ENCODE results near the gene GAREM1.
A peak's percentile ranks its signal among the peaks of the same experiment; 100 is the strongest.

DNA sequence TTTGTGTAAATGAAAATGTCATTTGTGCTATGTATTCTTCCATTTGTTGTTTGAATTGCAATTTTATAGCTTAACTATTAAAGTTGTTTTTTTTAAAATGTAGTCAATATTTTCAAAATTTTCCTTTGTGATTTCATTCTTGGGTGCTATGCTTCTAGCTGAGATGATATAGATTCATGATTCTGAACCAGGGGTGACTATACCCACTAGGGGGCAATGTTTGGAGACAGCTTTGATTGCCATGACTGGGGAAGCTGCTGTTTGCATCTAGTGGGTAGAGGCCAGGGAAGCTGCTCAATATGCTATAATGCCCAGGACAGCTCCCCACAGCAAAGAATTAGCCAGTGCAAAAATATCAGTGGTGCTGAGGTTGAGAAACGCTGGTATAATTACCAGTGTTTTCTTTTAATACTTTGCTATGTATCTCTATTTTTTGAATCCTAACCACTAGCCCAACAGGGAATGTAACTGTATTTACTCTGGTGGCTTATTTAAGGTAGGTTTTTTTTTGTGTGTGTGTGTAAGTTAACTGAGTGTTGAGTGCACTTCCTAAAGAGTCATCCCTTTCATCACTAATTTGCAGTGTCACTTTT lies 181.1 kb downstream of the GAREM1 start:
- TF ChIP-seq, protein P1, sequence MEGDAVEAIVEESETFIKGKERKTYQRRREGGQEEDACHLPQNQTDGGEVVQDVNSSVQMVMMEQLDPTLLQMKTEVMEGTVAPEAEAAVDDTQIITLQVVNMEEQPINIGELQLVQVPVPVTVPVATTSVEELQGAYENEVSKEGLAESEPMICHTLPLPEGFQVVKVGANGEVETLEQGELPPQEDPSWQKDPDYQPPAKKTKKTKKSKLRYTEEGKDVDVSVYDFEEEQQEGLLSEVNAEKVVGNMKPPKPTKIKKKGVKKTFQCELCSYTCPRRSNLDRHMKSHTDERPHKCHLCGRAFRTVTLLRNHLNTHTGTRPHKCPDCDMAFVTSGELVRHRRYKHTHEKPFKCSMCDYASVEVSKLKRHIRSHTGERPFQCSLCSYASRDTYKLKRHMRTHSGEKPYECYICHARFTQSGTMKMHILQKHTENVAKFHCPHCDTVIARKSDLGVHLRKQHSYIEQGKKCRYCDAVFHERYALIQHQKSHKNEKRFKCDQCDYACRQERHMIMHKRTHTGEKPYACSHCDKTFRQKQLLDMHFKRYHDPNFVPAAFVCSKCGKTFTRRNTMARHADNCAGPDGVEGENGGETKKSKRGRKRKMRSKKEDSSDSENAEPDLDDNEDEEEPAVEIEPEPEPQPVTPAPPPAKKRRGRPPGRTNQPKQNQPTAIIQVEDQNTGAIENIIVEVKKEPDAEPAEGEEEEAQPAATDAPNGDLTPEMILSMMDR (IDR thresholded peaks at IDR 0.05) = peak in 5 of 7 experiments; percentile 36 to 70 (median 50)
- TF ChIP-seq POLR2A (IDR thresholded peaks at IDR 0.05) = no peak
